ENCODE data around the gene LRRC56.

DNA sequence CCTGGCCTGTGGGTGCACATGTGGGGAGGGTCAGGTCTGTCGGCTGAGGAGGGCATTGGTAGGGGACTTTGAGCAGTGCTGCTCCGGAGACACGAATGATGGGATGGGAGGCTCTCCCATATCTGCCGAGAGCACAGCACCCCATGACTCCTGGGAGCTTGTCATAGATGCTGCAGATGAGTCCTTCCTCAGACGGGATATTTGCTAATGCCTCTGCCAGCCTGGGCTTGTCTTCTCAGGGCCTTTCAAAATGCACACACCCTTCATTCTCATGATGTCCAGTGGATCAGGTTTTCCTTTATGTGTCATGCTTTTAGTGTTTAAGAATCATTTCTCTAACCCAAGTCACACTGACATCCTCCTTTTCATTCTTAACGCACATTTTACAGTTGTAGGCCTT, 22.2 kb upstream of the LRRC56 start:
- TF ChIP-seq, protein P1, sequence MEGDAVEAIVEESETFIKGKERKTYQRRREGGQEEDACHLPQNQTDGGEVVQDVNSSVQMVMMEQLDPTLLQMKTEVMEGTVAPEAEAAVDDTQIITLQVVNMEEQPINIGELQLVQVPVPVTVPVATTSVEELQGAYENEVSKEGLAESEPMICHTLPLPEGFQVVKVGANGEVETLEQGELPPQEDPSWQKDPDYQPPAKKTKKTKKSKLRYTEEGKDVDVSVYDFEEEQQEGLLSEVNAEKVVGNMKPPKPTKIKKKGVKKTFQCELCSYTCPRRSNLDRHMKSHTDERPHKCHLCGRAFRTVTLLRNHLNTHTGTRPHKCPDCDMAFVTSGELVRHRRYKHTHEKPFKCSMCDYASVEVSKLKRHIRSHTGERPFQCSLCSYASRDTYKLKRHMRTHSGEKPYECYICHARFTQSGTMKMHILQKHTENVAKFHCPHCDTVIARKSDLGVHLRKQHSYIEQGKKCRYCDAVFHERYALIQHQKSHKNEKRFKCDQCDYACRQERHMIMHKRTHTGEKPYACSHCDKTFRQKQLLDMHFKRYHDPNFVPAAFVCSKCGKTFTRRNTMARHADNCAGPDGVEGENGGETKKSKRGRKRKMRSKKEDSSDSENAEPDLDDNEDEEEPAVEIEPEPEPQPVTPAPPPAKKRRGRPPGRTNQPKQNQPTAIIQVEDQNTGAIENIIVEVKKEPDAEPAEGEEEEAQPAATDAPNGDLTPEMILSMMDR (conservative IDR thresholded peaks at IDR 0.05; ENCODE audit: low read depth, low read length) = no peak
- TF ChIP-seq EZH2 (IDR thresholded peaks at IDR 0.05; ENCODE audit: borderline replicate concordance, low read depth, low read length, poor library complexity, severe bottlenecking) = no peak

All from A673 (cell line).